AG10803 (cell line): ENCODE data around the gene CDS2.

Experiments
- DNase-seq: peaks from one replicate; pipeline ENCODE4 v3.0.0; 2010; ENCODE audit warnings: low read depth
- H3K4me3 ChIP-seq: 2 replicates; pipeline ENCODE4 v1.5.1; 2011; ENCODE audit warnings: mild to moderate bottlenecking, low read length, control low read depth
- TF ChIP-seq, protein P1 (sequence below): conservative IDR thresholded peaks from 2 replicates; pipeline ENCODE4 v1.5.1; 2011; ENCODE audit warnings: mild to moderate bottlenecking, low read length, control low read depth, inconsistent platforms

The CDS2 gene

DNA sequence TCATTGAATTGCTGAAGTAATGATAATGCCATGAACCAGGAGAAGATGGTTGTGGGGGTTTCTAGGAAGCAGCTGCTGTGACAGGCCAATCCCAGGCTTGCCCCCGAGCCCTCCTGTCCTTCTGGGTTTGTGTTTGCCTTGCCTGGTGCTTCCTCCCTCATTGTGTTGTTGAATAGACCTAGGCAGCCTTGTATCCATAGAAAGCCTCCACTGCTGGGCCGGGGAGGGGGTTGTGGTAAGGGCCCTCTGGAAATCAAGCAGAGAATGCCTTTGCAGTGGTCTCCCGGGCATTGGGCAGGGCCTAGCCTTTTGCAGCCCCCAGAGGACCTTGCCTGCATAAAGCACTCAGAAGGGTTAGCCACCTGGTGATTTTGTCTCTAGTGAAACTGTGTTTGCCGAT is 69.3 kb downstream of the CDS2 start:
- TF ChIP-seq, protein P1, sequence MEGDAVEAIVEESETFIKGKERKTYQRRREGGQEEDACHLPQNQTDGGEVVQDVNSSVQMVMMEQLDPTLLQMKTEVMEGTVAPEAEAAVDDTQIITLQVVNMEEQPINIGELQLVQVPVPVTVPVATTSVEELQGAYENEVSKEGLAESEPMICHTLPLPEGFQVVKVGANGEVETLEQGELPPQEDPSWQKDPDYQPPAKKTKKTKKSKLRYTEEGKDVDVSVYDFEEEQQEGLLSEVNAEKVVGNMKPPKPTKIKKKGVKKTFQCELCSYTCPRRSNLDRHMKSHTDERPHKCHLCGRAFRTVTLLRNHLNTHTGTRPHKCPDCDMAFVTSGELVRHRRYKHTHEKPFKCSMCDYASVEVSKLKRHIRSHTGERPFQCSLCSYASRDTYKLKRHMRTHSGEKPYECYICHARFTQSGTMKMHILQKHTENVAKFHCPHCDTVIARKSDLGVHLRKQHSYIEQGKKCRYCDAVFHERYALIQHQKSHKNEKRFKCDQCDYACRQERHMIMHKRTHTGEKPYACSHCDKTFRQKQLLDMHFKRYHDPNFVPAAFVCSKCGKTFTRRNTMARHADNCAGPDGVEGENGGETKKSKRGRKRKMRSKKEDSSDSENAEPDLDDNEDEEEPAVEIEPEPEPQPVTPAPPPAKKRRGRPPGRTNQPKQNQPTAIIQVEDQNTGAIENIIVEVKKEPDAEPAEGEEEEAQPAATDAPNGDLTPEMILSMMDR, result no peak
- no peak overlapping the region for H3K4me3 ChIP-seq
- no peak for DNase-seq

DNA sequence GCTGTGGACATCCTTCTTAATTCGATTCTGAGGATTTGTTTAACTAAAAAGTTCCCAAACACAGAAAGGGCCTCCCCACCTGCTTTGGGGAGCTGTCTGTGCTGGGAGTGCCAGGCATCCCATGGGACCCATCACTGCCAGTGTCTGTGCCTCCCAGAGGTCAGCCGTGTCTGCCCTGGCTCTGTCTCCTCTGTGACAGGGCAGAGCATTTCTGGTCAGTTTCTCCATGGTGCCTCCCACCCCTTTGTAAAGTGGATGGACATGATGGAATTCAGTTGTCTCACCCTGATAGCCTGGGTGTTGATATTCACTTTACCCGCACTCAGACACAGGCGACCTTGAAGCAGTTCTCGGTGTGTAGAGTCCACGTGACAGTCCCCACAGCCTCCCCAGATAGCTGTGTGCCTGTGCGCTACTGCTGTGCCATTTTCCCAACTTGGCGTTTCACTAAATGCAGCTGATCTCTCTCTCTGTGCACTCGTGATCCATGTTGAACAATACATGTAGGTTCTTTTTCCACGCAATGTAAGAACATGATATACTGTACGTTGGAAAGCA is 70.5 kb downstream of the CDS2 start:
- DNase-seq, result no peak
- TF ChIP-seq, protein P1, result no peak
- H3K4me3 ChIP-seq, result no peak overlapping the region

DNA sequence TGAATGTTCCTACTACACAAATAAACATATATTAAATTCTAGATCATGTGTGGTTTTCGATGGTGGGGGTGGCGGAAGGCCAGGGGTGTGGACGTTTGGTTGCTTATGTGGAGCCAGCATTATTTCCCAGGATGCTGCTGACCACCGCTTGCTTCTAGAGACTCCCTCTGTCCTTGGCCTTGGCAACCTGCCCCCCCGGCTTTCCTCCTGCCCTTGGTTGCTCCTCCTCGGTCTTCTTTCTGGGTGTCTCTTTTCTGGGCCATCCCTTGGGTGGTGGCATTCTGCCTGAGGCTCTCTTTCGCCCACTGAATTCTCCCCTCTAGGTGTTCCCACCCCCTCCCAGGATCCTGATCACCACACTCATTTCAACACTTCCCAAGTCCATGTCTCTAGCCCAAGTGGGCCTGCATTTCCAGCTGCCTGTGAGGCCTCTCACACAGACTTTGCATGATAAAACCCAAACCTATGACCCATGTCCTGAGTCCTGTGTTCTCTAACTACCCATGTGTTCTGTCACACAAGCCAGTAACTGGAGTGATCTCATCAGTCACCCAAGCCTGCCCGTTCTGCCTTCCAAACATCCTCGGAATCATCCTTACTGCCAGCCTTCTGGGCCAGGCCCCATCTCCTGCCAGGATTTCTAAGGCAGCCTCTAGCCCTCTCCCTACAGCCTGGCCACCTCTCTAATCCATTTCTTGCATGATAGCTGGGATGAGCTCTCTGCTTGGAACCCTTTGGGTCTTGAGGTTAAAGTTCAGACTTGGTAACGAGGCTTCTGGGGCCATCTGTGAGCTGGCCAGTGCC is 71.2 kb downstream of the CDS2 start:
- TF ChIP-seq, protein P1, result no peak
- DNase-seq, result no peak
- H3K4me3 ChIP-seq, result no peak overlapping the region

DNA sequence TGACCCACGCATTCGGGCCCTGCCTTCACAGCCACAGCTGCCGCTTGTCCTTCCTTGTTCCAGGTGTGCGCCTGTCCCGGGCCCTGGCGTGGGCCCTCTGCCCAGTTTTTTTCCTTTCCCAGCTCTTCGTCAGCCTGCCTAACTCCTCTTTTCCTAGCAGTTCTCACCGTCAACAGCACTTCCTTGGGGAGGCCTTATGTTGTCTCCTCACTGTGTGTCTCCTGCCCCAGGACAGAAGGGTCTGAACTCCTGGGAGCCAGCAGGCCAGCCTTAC is 71.8 kb downstream of the CDS2 start:
- no peak for DNase-seq
- H3K4me3 ChIP-seq, result no peak overlapping the region
- TF ChIP-seq, protein P1, result no peak

DNA sequence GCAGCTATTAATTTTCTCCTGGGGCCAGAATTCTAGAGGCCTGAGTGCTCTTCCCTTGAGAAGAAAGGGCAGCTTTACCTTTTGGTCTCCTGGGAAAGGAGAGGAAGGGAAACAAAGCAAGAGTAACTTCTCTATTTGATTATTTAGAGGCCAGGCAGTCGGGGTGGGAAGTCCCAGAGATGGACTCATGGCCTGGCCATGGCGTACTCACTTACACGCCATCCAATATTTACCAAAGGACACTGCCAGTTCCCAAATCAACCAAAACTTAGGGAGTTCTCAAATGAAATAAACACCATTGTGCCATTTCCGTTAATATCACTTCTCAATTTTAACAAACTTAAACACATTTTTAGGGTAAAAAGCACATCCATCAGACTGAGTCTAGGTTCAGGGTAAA is 76.6 kb downstream of the CDS2 start:
- TF ChIP-seq, protein P1, result no peak
- no peak for DNase-seq
- no peak overlapping the region for H3K4me3 ChIP-seq

DNA sequence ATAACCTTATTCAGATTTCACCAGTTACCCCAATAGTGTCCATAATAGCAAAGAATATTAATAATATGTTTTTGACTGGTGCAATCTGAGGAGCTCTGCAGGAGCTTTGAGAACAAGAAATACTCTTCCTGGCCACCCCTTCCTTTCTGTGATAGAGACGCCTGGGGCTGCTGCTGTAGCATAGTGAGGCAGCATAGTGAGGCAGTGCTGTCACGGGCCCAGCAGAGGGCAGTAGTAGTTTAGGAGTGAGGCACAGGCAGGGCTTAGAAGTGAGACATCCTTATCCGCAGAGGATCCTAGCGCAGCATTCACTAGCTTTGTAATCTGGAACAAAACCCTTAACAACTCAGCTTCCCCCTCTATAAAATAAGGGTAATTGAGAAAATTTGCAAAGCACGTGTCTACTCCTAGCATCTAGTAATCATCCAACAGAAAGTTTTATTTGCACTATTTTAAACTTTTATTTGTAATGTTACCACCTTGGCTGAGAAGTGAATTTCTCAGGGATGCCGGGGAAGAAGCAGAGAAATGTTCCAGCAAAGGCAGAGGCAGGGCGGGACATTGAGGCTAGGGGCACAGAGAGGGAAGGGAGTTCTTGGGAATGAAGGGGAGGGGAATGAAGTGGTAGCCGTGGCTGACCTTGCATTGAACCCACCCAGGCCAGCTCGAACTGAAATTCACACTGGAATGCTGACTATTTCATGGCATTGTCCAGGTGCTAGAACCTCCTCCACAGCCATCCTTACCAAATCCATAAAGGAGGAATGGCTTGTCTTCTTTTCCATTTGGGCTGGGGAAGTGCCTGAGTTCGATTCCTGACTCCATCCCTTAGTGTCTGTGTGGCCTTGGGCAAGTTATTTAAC is 78.8 kb downstream of the CDS2 start:
- no peak overlapping the region for H3K4me3 ChIP-seq
- DNase-seq, result peak; percentile 73
- TF ChIP-seq, protein P1, result peak; percentile 97
